Stimulated activated CD8-positive, alpha-beta memory T cell treated with anti-CD3 and anti-CD28 coated beads, Interleukin-15, amount 100 ng/mL, for 48 hours (primary cell): ENCODE results near the gene CERS1.

Experiments used
- DNase-seq, 2 donors: peaks; one replicate each; pipeline ENCODE4 v3.0.0-alpha.2; 2020; ENCODE audit warnings: low read depth in 2 of 2

The CERS1 gene

GRCh38 chr19:18895824-18896341, at the start of gene CERS1:
Gene CERS1, minus strand, starts transcription at chr19:18896158. Its CDS starts 86 bp downstream, at chr19:18896072.
- DNase-seq = no peak

DNA sequence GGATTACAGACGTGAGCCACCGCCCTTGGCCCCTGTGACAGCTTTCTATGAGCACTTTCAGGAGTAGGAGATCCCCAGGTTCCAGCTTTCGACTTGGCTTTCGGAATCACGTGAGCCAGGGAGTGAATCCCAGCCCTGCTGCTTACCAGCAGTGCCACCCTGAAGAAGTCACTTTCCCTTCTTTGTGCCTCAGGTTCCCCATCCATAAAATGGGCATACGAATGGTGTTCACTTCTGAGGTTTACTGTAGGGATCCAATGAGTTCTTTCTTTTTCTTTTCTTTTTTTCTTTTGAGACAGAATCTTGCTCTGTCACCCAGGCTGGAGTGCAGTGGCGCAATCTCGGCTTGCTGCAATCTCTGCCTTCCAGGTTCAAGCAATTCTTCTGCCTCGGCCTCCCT, 49.3 kb upstream of the CERS1 start:
- DNase-seq = no peak

- DNase-seq = no peak
These were observed 47.5 kb upstream of the CERS1 start for GRCh38 chr19:18943465-18943864.

- no peak for DNase-seq
These were observed 46.7 kb upstream of the CERS1 start for GRCh38 chr19:18942692-18943091.

GRCh38 chr19:18941628-18942354, 45.8 kb upstream of the CERS1 start:
- DNase-seq = no peak

- DNase-seq = peak; percentile 45 to 49
These were observed 45.0 kb upstream of the CERS1 start, which contains the start of gene HOMER3 for GRCh38 chr19:18940769-18941627. Gene HOMER3, minus strand, starts transcription at chr19:18941217. Its CDS starts 2,235 bp downstream, at chr19:18938982.

- no peak for DNase-seq
These were observed 44.2 kb upstream of the CERS1 start for GRCh38 chr19:18939922-18940768.

- DNase-seq = no peak
These were observed 43.2 kb upstream of the CERS1 start for GRCh38 chr19:18939163-18939562.

- no peak for DNase-seq
These were observed 37.3 kb upstream of the CERS1 start for GRCh38 chr19:18933297-18933696.

- DNase-seq = peak; percentile 65 to 73
These were observed 36.4 kb upstream of the CERS1 start for GRCh38 chr19:18932216-18932841.

- DNase-seq = no peak
These were observed 35.6 kb upstream of the CERS1 start for GRCh38 chr19:18931316-18932162.

- no peak for DNase-seq
These were observed 33.4 kb upstream of the CERS1 start for GRCh38 chr19:18929311-18929710.

DNA sequence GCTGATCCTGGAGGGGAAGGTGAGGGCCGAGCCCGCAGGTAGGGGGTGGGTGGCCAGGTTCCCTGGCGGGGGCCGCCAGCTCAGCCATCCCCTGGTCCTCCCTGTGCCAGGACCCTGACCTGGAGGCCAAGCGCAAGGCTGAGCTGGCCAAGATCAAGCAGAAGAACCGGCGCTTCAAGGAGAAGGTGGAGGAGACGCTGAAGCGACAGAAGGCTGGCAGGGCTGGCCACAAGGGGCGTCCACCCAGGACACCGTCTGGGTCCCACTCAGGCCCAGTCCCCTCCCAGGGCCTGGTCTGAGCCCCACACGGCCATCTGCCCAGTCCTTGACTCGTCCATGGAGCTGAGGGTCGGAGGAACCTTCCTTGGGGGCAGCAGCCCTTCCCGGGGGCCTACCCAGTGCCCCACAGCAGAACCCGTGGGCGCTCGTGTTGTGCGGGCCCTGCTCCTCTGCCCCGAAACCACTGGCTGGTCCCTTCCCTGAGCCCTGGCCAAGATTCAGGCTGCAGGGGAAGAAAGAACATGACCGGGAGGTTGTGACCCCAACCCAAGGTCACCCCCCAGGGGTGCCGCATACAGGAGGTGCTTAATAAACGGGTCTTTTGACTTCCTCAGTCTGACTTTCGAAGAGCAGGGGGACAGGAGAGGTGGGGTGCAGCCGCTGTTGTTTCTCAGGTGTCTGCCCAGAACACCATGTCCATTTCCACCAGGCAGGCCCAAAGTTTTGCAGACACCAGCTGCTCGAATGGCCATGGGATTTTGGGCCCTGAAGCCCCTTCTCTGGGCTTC, 32.3 kb upstream of the CERS1 start:
- DNase-seq = no peak

GRCh38 chr19:18924684-18925213, 28.8 kb upstream of the CERS1 start:
- no peak for DNase-seq

GRCh38 chr19:18922228-18922985, 26.4 kb upstream of the CERS1 start:
- DNase-seq = no peak

- no peak for DNase-seq
These were observed 25.6 kb upstream of the CERS1 start for GRCh38 chr19:18921593-18921992.

DNA sequence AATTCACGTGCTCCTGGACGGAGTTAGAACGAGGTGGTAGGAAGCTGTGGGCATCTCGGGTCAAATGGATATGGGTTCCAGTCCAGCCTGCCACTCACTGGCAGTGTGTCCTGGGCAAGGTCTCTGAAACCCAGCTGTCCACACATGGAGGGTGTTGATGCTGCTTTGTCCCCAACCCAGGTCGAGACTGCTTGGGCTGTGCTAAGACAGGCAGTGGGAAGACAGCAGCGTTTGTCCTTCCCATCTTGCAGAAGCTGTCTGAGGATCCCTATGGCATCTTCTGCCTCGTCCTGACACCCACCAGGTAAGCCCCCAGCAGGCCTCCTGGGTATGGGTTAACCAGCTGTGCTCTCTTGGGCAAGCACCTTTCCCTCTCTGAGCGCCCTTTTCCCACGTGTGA, 24.4 kb upstream of the CERS1 start:
- no peak for DNase-seq

GRCh38 chr19:18919900-18920214, 23.9 kb upstream of the CERS1 start:
- no peak for DNase-seq
